GM12891 (cell line): Measurements from ENCODE around the gene DOCK4.
"Not testable (repeated sequence)": the region's sequence is repeated elsewhere in the genome, so short reads cannot be mapped to it uniquely, and the experiment has no call there.

ENCODE experiments used
- POLR2A ChIP-seq: IDR thresholded peaks from 2 replicates; pipeline ENCODE4 v1.6.1; 2011; ENCODE audit warnings: low read depth, low read length, control low read depth
- POLR2AphosphoS5 ChIP-seq: IDR thresholded peaks from 2 replicates; pipeline ENCODE4 v1.6.1; 2011; ENCODE audit warnings: low read depth, low read length, control low read depth
- TAF1 ChIP-seq: IDR thresholded peaks from 2 replicates; pipeline ENCODE4 v1.6.1; 2011; ENCODE audit warnings: low read depth, low read length, control low read depth

DNA sequence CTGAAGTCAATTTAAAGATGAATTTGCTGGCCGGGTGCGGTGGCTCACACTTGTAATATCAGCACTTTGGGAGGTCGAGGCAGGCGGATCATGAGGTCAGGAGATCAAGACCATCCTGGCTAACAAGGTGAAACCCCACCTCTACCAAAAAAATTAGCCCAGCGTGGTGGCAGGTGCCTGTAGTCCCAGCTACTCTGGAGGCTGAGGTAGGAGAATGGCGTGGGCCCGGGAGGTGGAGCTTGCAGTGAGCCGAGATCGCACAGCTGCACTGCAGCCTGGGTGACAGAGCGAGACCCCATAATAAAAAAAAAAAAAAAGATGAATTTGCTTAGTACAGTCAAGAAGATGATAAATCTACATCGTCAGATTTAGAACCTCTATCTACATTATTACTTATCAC is 288.8 kb downstream of the DOCK4 start:
- not testable (repeated sequence) for TF ChIP-seq POLR2A, TAF1, POLR2AphosphoS5
